CMK (cell line): ENCODE results near the gene LRRFIP1.

Source experiments
- DNase-seq: peaks from one replicate; pipeline ENCODE4 v3.0.0-alpha.2; 2010; ENCODE audit warnings: low read depth

The LRRFIP1 gene

DNA sequence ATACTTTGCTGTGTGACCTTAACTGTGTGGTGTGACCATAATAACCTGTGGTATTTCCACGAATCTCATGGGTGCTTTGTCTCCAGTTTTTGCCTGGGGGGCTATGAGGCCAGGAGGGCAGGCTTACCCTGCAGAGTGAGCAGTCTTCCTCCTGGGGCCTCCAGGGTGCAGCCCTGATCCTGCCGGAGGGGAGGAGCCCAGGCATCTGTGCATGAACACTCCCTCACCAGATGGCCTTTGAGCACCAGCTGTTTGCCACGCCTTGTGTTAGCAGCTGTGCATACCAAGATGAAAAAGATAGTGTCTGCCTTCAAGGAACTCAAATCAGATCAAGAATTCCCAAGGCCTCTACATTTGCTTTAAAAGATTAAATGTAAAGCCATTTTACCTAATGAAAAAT lies 96.2 kb downstream of the LRRFIP1 start:
- DNase-seq = no peak

DNA sequence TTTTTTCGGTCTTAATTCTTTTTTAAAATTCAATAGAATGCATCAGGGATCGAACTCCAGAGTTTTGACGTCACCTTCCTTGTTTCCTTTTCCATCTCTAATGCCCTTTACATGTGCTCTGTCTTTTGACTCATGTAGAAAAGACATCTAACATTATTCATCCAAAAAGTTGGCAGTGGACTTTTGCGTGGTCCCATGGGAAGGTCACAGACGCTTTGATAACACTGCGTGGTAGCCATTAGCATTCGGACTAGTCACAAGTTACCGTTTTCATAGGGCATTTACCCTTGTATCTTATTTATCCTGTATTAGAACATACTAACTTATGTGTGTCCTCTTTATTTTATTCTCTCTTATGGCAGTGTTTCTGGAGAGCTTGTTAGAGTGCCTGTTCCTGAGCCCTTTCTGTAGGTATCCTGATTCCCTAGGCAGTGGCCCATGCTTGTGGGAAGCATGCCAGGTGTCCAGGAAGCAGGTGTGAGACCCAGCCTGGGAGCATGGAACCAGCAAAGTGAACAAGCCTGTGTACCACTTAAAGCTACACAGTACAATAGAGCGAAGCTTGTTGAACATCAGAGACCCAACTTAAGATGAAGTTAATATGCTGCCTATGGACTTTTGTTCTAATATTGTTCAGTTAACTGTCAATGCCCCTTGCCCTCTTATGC lies 97.6 kb downstream of the LRRFIP1 start:
- no peak for DNase-seq

DNA sequence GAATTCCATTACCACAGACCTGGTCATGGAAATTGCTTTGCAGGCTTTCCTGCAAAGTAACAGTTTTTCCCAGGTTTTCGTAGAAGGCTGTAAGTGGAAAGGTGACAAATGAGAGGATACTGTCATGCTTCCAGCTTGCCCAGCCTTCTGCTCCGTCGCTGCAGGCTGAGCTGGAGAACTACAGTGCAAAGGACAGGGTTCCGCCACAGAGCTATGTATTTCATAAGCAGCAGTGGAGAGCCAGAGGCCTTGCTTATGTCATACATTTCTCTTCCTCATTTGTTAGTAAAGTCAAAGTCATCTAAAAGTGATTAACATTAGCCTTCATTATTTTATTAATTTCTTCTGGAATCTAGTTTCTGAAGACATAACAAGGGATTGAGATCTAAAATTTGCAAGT lies 98.3 kb downstream of the LRRFIP1 start:
- no peak for DNase-seq

DNA sequence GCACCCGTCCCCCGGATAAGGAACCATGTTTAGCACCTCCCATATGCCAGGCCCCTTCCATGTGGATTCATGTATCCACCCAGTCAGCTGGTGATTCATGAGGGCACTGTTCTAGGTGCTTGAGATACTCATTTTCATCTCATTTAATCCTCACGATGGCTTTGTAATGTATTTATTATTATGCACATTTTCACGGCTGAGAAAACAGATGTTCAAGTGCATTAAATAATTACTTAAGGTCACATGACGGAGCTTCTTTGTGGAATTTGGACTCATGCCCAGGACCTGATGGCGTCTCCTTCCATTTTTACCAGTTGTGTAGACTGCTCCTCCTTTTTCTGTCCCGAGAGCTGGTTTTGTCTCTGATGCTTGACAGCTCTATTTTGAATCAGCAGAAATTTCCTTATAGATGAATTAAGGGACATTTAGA lies 99.0 kb downstream of the LRRFIP1 start:
- DNase-seq = no peak

DNA sequence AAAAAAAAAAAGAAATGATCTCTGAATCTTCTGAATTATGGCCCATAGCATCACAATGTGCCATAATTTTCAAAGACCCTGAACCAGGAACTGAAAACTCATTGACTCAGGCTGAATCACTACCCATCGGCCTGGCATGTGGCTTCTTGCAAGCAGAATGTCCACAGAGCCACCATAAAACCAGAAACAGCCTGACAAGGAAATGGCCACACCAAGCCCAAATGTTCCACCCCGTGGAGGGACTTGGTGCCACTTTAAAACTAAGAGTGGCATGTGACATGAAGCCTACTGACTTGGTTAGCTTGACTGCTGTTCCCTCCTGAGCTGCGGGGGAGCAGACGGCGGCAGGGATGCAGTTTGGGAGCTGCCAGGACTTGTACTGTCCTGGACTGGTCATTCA lies 100.0 kb downstream of the LRRFIP1 start:
- no peak for DNase-seq

DNA sequence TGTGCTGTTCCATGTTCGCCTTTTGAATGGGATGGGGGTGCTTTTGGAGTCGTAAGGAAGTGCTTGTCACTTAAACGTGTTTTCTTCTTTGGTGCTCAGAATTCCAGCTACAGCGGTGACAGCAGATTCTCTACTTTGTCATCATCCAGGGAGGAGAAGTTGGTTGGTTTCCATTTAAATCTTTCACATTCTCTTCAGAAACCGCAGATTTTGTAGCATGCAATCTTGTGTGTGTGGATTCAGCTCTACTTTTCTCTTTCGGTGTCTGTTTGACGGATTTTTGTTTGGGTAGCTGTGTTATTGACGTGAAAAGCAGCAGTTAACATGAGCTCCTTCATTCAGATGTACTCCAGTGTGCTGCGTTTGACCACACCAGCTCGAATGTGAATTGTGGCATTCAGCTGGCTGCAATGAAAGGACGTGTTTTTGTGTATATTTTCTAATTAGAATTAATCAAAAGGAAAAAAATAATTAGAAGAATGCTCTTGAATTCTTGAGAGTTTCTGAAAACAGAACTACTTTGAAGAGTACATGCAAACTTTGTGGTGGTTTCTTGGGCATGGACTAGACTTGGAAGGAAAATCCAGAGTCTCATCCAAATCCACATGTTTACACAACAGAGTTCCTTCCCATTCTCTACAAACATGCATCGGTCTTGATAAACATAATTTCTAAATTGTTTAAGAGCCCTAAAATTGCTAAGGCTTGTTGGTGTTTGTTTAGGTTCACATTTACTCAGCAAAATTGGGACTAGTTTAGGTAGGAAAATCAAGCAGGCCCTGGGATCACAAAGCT lies 102.5 kb downstream of the LRRFIP1 start:
- no peak for DNase-seq

DNA sequence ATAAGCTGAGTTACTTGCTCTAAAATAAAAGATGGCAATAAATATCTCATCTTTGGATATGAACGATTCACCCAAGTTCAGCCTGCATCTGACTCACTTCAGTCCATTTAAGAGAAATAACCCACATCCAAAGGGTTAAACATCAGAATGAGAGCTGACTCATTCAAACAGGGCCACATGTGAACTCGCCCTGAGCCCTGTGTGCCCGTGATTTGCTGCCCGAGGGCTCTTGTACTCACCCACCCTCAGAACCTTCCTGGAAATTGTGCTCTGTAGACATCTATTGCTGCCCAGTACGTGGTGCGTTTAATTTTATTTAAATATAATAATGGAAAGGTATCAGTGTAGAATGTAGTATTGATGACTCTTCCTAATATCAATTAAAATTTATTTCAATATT lies 104.3 kb downstream of the LRRFIP1 start:
- DNase-seq = no peak

DNA sequence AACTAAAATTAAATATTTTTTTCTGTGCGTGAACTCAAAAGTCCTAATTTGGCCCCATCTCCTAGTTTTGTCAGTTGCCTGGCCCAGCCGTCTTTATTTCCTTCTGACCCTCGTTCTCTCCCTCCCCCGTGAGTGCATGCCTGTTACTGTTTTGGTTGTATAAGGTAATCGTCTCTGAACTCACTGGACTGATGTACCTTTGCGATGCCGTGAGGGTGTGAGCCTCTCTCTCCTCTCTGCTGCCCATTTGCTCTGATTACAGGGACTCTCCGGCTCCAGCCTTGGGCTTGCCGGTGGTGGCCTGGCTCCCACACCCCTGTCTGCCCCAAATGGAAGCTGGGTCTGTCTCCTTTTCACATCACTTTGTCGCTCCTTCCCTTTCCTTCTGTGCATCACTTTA lies 104.7 kb downstream of the LRRFIP1 start:
- no peak for DNase-seq

DNA sequence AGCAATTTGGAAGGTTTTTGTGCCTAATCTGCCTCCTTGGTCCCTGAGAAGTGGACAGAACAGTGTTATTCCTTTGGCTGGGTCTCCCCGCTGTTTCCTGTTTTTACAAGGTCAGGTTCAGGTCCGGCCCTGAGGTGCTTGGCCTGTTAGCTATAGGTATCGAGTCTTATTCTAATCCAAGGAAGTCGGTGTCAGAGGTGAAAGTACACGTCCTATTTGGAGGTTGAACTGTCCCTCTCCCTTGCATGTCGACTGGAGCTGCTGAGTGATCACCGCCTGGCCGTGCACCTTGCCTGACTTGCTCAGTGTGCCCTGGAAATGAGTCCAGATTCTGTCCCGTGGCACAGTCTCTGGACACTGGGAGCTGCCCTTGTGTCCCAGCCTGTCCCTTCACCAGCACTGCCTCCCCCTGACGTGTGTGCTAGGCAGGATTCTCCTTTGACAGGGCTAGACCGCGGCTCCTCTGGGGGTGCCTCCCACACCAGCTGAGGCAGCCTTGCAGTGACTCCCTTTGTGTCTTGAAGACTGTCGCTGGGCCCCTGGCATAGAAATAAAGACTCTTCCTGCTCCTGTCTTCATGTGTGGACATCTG lies 105.5 kb downstream of the LRRFIP1 start:
- no peak for DNase-seq

DNA sequence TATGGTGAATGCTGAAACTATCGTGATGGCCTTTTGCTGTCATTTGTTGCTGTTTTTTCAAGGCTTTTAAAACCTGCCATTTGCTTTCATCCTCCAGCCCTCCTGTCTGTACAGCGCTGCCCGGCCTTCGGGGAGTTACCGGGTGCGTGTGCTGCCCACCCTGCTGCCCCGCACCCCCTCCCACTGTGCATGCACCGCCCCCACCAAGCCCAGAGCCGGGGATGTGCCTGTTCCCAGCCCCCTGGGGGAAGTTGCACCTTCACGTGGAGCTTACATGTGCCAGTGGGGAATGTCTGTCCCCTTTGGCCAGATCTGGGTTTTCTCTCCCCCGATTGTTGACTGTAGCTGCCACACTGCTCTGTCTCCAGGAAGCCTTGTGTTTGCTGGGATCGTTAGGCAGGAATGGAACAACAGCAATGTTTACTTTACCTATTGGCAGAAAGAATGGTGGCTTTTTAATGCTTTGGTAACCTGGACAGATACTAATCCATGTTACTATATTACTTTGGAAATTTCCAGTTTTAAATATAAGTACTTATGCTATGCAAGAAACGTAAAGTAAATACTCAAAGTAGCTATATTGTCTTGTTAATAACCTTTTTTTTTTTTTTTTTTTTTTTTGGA lies 106.4 kb downstream of the LRRFIP1 start:
- DNase-seq = no peak

DNA sequence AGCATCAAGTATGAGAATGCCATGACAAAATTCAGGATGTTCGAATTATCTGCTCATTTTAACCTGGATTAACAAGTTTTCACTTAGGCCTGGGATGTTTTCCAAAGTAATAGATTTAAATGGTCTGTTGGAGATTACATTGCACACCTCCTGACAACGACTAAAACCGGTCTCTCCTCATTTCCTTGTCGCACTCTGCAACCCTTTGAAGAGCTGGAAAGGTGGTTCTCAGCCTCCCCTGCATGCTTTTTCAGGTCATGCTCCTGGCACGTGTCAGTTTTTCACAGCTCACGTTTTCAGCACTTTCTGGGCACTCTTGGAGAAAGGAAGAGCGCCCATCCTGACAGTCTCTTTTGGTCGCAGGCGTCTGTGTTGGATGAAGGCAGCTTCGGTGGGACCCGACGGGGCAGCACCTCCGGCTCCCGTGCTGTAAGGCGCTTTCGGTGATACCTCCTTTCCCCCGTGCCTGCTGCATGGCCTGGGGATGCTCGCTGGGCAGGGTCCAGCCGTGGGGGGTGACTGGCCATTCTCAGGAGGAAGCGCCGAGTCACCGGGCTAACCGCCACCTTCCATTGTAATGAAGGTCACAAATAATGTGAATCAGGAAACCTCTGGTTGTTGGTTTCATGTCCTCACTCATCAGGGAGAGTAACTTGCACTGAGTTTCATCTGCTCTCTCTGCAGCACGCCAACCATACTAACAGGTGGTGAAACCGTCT lies 107.7 kb downstream of the LRRFIP1 start:
- DNase-seq = no peak

DNA sequence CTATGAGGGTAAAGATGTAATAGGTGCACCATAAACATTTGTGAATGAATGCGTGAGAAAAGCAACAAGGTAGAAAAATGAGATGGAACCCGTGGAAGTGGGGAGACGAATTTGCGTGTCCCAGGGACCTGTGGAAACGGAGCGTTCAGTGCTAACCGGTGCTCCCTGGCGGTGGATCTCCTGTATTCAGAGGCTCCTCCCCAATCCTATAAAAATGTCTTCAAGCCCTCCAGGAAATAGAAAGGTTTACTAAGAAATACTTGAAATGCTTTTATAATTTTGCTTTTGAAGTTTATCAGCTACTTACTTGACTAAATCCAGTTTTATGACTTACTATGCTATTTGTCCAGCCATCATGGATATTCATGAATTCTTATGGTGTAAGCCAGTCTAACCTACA lies 108.4 kb downstream of the LRRFIP1 start:
- no peak for DNase-seq

DNA sequence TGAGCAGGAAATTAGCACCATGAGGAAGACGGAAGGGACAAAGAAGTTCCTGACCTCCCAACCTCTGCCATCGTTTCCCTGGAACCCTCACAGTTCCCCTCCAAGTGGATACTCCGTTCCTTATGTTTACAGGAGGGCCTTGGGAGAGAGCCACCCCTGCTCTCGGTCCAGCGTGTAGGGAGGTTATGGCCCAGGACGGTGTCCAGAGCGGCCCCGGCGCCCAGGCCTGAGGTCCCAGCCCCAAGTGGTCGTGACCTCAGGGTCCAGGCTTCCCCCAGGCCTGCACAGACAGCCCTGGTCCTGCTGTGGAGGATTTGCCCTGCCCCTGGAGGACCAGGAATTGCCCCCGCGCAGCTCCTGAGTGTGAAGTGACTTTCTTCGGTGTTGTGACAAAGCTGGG lies 109.4 kb downstream of the LRRFIP1 start:
- DNase-seq = no peak

DNA sequence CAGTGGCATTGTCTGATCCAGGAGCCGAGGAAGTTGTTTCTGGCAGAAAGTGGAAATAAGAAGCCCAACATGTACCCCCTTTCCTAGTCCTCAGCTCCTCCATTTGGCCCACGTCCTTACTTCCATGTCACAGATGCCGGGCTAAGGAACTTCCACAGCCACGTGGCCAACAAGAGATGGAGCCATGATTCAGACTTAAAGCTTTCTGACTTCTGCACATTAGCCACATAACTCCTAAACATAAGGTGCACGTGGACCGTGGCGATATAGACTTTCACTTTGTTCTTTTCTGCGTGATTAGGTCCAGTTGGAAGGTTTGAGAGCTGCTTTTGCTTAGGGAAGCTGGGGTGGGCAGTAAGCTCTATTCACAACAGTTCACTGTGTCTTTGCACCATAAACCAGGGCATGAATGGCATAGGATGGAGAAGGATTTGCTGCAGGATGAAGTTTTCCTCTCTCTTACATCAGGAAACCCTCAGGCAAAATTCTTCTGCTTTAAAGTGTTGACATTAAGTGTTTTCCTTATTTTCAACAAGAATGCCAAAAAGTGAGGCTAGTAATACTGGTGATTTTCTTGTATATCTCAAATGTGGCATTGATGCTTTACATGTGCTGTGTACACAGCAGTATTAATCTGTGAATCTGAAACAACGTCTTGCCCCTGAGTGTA lies 109.9 kb downstream of the LRRFIP1 start:
- DNase-seq = no peak

DNA sequence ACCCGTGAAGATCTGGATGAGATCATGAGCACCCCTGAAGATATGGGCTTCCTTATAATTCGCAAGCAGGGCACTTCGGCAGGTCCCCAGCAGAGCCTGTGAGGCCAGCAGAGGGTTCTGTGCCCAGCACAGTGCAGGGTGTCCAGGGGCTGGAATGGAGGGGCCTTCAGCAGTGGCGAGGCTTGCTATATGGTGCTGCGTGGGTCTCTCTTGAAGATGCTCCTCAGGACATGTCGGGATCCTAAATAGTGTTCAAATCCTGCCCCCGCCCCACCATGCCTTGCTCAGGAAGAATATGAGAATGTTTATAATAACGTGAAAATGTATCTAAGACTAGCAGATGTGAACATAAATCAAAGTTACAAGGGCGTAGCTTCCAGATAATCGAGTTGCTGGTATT lies 110.9 kb downstream of the LRRFIP1 start:
- DNase-seq = no peak

DNA sequence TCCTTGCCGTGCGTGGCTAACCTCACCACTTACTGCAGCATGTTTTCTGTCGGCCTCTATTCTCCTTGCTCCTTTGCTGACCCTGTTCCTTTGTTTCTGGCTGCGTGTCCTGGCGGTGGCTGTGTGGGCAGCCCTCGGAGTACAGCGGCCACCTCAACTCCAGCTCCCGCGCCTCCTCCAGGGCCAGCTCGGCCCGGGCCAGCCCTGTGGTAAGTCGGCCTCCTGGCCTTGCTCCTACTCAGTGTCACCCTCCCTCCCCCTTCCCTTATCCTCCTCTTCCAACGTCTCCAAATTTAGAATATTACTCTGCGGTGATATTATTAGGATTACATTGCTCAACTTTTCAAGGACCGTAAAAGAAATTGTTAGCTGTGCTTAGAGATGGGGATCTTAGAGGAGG lies 111.7 kb downstream of the LRRFIP1 start:
- DNase-seq = no peak

DNA sequence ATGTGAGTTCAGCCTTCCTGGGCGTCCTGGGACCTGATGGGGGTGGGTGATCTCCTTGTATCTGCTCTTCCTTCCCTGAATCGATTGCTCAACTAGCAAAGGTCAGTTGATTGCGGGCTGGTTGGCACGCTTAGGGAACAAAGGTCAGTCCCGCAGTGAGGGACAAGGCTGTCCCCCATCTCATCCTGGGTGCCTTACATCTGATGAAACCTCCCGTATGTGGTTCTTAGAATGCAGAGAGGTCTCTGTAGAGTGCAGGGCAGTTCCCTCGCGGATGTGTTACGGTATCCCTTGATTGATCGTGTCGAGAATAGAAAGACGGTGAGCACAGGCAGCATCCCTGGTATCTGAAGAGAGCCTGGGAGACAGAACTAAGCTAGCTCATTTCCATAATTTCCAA lies 114.8 kb downstream of the LRRFIP1 start:
- DNase-seq = no peak

DNA sequence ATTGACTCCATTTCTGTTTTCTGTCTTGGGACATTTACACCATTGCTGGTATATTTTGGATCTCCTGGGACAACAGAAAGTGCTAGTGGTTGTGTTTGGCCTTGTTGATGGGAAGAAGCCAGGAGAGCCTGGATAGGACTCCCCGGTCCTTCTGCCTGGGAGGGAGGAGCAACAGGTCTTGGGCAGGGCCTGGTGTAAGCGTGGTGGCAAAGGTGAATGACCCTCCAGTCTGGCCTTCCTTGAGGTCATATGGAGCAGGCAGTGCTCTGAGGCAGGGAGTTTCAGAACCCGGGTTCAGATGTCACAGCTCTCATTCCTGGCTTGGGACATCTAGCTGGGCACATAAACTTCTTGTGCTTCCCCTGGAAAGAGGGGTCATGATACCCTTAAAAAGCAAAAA lies 115.2 kb downstream of the LRRFIP1 start:
- DNase-seq = no peak

DNA sequence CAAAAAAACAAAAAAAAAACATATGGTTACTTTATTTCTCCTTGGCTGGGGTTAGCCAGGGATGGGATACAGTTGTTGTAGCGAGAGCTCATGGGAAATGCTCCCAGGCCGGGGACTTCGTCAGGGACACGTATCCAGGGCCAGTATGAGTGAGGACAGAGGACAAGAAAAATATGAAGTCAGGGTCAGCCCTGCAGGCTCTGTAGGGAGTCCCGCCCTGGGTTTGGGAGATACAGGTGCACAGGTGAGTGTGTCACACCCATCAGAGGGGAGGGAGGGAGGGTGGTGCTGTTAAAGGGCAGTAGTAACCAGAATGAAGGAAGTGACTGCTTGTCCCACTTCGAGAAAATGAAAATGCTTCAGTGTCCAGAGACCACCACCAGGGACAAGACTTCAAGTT lies 115.6 kb downstream of the LRRFIP1 start:
- DNase-seq = no peak

DNA sequence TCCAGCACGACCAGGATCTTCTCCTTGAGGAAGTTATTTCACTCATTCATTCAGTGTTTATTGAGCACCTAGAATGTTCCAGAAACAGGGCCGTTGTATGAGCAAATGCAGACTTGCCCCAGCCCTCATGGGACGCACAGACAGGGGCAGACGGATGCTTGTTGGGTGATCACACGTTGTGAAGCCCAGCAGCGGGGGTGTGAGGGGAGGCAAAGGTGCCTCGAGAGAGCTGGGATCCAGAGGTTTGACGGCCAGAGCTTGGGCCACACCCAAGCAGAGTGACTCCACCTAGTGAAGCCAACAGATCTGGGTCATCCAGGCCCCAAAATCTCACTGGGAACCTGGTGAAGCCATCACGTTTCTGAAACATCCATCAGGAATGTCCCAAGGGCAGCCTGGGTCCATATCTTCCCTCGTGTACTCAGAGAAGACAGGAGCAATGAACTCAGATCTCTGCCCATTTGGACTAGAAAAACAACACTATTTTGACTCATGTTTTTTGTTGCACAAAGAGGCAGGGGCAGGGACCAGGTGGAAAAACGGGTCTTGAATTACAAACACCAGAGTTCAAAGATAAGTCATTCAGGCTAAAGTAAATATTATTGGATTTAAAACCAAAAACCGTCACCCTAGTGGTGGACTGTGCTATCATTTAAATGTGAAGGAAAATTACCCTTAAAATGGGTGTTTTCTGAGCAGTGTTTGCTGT lies 116.3 kb downstream of the LRRFIP1 start:
- no peak for DNase-seq

DNA sequence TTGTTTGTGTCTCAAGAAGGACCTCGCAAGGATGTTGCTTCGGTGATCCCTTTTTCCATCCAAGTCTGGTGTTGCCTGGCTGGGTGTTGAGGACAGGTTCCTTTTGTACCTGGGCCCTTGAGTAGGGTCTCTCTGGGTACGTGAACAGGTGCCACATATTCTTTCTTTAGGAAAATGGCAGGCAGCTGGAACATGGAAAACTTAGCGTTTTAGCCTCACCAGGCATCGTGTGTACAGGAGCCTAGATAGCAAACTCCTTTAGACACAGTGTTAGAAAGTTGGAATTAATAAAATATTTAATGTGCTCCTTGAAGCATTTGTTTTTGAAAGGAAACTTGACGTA lies 116.9 kb downstream of the LRRFIP1 start:
- no peak for DNase-seq
